Mesenchymal stem cell (in vitro differentiated cells and primary cell): Measurements from ENCODE around the gene CCDC171.
A peak's percentile ranks its signal among the peaks of the same experiment; 100 is the strongest.

Experiments used
- DNase-seq: peaks from one replicate; pipeline ENCODE4 v3.0.0-alpha.2; 2013
- H2AFZ ChIP-seq: one replicate; pipeline ENCODE4 v1.6.1; 2013; ENCODE audit warnings: low read depth, mild to moderate bottlenecking, control low read depth, inconsistent platforms, low read length, moderate library complexity
- H2AK5ac ChIP-seq: 2 replicates; pipeline ENCODE4 v1.6.1; 2013; ENCODE audit warnings: low read length, moderate library complexity, mild to moderate bottlenecking, inconsistent platforms; ENCODE audit not compliant: severe bottlenecking
- H2BK120ac ChIP-seq: one replicate; pipeline ENCODE4 v1.6.1; 2013; ENCODE audit warnings: low read depth, mild to moderate bottlenecking, inconsistent platforms, low read length, moderate library complexity
- H2BK12ac ChIP-seq, 2 experiments: one replicate each; pipeline ENCODE4 v1.6.1; 2013; ENCODE audit warnings: inconsistent platforms in 2 of 2, low read length in 2 of 2, mild to moderate bottlenecking in 2 of 2, moderate library complexity in 2 of 2, control low read depth in 1 of 2
- H2BK15ac ChIP-seq: one replicate; pipeline ENCODE4 v1.6.1; 2013; ENCODE audit warnings: mild to moderate bottlenecking, low read depth, inconsistent platforms; ENCODE audit not compliant: poor library complexity, severe bottlenecking
- H2BK5ac ChIP-seq: 2 replicates; pipeline ENCODE4 v1.6.1; 2013; ENCODE audit warnings: low read depth, mild to moderate bottlenecking, low read length, control low read depth, inconsistent platforms; ENCODE audit not compliant: poor library complexity, severe bottlenecking
- H3K14ac ChIP-seq, 2 experiments: one replicate each; pipeline ENCODE4 v1.6.1; 2013; ENCODE audit warnings: inconsistent platforms in 2 of 2, low read length in 2 of 2, control low read depth in 1 of 2, mild to moderate bottlenecking in 1 of 2, moderate library complexity in 1 of 2
- H3K18ac ChIP-seq, 2 experiments: one replicate each; pipeline ENCODE4 v1.6.1; 2013; ENCODE audit warnings: inconsistent platforms in 2 of 2, low read length in 2 of 2, control low read depth in 1 of 2, low read depth in 1 of 2, mild to moderate bottlenecking in 1 of 2
- H3K23ac ChIP-seq, 2 experiments: one replicate each; pipeline ENCODE4 v1.6.1; 2013; ENCODE audit warnings: inconsistent platforms in 2 of 2, low read length in 2 of 2, mild to moderate bottlenecking in 2 of 2, moderate library complexity in 2 of 2, control low read depth in 1 of 2
- H3K27ac ChIP-seq: 2 replicates; pipeline ENCODE4 v1.5.1; 2013; ENCODE audit warnings: mild to moderate bottlenecking, moderate library complexity, low read length, control low read depth, inconsistent platforms; ENCODE audit not compliant: poor library complexity, severe bottlenecking
- H3K27me3 ChIP-seq, 2 experiments: 2 replicates each; pipeline versions ENCODE4 v1.6.1 to v1.7.0; 2013; ENCODE audit warnings: low read length in 2 of 2, mild to moderate bottlenecking in 2 of 2, moderate library complexity in 2 of 2, control low read depth in 1 of 2, inconsistent platforms in 1 of 2; ENCODE audit not compliant: control insufficient read depth in 1 of 2, insufficient read depth in 1 of 2
- H3K36me3 ChIP-seq, 2 experiments: 2 replicates each; pipeline versions ENCODE4 v1.6.1 to v1.7.0; 2013; ENCODE audit warnings: low read length in 2 of 2, control low read depth in 1 of 2, inconsistent platforms in 1 of 2, low read depth in 1 of 2, mild to moderate bottlenecking in 1 of 2; ENCODE audit not compliant: insufficient read depth in 2 of 2, control insufficient read depth in 1 of 2
- H3K4ac ChIP-seq, 2 experiments: one replicate each; pipeline ENCODE4 v1.6.1; 2013; ENCODE audit warnings: inconsistent platforms in 2 of 2, low read length in 2 of 2, mild to moderate bottlenecking in 2 of 2, moderate library complexity in 2 of 2, control low read depth in 1 of 2, low read depth in 1 of 2
- H3K4me1 ChIP-seq: 2 replicates; pipeline ENCODE4 v1.6.1; 2013; ENCODE audit warnings: low read depth, low read length, control low read depth; ENCODE audit not compliant: control insufficient read depth, insufficient read depth
- H3K4me2 ChIP-seq: 2 replicates; pipeline ENCODE4 v1.6.1; 2013; ENCODE audit warnings: low read length, mild to moderate bottlenecking, inconsistent platforms; ENCODE audit not compliant: poor library complexity, severe bottlenecking
- H3K4me3 ChIP-seq, 2 experiments: 2 replicates each; pipeline versions ENCODE4 v1.5.1 to v1.7.0; 2013; ENCODE audit warnings: low read length in 2 of 2, mild to moderate bottlenecking in 2 of 2, control low read depth in 1 of 2, low read depth in 1 of 2; ENCODE audit not compliant: insufficient read depth in 1 of 2
- H3K79me1 ChIP-seq: replicated peaks from 2 replicates; pipeline ENCODE4 v1.6.1; 2013; ENCODE audit warnings: mild to moderate bottlenecking, control low read depth, low read length, inconsistent platforms; ENCODE audit not compliant: poor library complexity, severe bottlenecking
- H3K9ac ChIP-seq: 2 replicates; pipeline ENCODE4 v1.7.0; 2013; ENCODE audit warnings: mild to moderate bottlenecking, low read length, moderate library complexity
- H3K9me3 ChIP-seq: 2 replicates; pipeline ENCODE4 v1.7.0; 2013; ENCODE audit warnings: mild to moderate bottlenecking, low read length; ENCODE audit not compliant: control insufficient read depth
- H4K8ac ChIP-seq: one replicate; pipeline ENCODE4 v1.6.1; 2013; ENCODE audit warnings: inconsistent platforms, mild to moderate bottlenecking, low read length, moderate library complexity
- H4K91ac ChIP-seq: one replicate; pipeline ENCODE4 v1.6.1; 2013; ENCODE audit warnings: mild to moderate bottlenecking, low read length, inconsistent platforms
- WGBS: methylation state at CpG from one replicate; pipeline ENCODE4 v1.1.7; 2013; ENCODE audit warnings: mixed read lengths; 5-methylcytosine and 5-hydroxymethylcytosine counted together

CCDC171 gene

GRCh38 chr9:15717290-15717967 is 164.6 kb downstream of the CCDC171 start:
- Histone ChIP-seq H3K14ac (no peak overlapping the region), H3K18ac (no peak overlapping the region), H4K91ac (no peak overlapping the region), H3K27me3 (no peaks in the 10 kb centered on the region), H3K27ac (no peak overlapping the region), H2BK12ac (no peak overlapping the region), H3K4me3 (no peak overlapping the region), H3K79me1 (no peaks in the 10 kb centered on the region), H3K9me3 (no peaks in the 10 kb centered on the region), H3K4me1 (no peaks in the 10 kb centered on the region), H3K9ac (no peak overlapping the region), H3K36me3 (no peaks in the 10 kb centered on the region), H2AK5ac (no peak overlapping the region), H2AFZ (no peak overlapping the region), H3K4me2 (no peak overlapping the region), H2BK15ac (no peak overlapping the region), H3K4ac (no peak overlapping the region), H3K23ac (no peak overlapping the region), H2BK120ac (no peak overlapping the region), H2BK5ac (no peak overlapping the region), H4K8ac (no peak overlapping the region)
- no peak for DNase-seq
- 97% methylated on average over 5 of the region's 5 CpGs for WGBS

- Histone ChIP-seq H3K4ac (no peak overlapping the region), H3K4me3 (no peak overlapping the region), H4K8ac (no peak overlapping the region), H3K27ac (no peak overlapping the region), H3K4me1 (peaks cover 3% of the 10 kb centered on the region), H4K91ac (no peak overlapping the region), H2BK5ac (no peak overlapping the region), H2AFZ (no peak overlapping the region), H2AK5ac (no peak overlapping the region), H2BK12ac (no peak overlapping the region), H3K27me3 (no peaks in the 10 kb centered on the region), H3K23ac (no peak overlapping the region), H3K4me2 (no peak overlapping the region), H2BK15ac (no peak overlapping the region), H3K79me1 (no peaks in the 10 kb centered on the region), H3K9me3 (no peaks in the 10 kb centered on the region), H3K36me3 (no peaks in the 10 kb centered on the region), H3K9ac (no peak overlapping the region), H3K18ac (no peak overlapping the region), H2BK120ac (no peak overlapping the region), H3K14ac (no peak overlapping the region)
- DNase-seq, result no peak
- 70% methylated on average over 1 of the region's 1 CpG for WGBS
These were observed 165.6 kb downstream of the CCDC171 start for GRCh38 chr9:15718423-15718822.

GRCh38 chr9:15720861-15721260 is 168.0 kb downstream of the CCDC171 start:
- no peak overlapping the region for H4K8ac ChIP-seq
- H3K18ac ChIP-seq, result no peak overlapping the region
- H3K9ac ChIP-seq, result no peak overlapping the region

GRCh38 chr9:15722888-15723287 is 170.0 kb downstream of the CCDC171 start:
- Histone ChIP-seq H3K4me1 (peaks cover 3% of the 10 kb centered on the region), H3K14ac (no peak overlapping the region), H3K27ac (peak overlapping the region; percentile 58), H3K23ac (no peak overlapping the region), H2BK5ac (peak overlapping the region; percentile 15), H2AK5ac (no peak overlapping the region), H3K18ac (no peak overlapping the region), H3K4me3 (no peak overlapping the region), H3K27me3 (no peaks in the 10 kb centered on the region), H3K9me3 (no peaks in the 10 kb centered on the region), H2AFZ (no peak overlapping the region), H2BK15ac (no peak overlapping the region), H3K79me1 (no peaks in the 10 kb centered on the region), H3K36me3 (no peaks in the 10 kb centered on the region), H3K9ac (no peak overlapping the region), H4K91ac (no peak overlapping the region), H2BK120ac (no peak overlapping the region), H3K4ac (no peak overlapping the region), H4K8ac (peak overlapping the region; percentile 24), H2BK12ac (no peak overlapping the region), H3K4me2 (peak overlapping the region; percentile 17)
- WGBS, result 62% methylated on average over 5 of the region's 5 CpGs
- no peak for DNase-seq

More at GRCh38 chr9:15720861-15721260, 168.0 kb downstream of the CCDC171 start:
- Histone ChIP-seq H3K4ac (no peak overlapping the region), H3K79me1 (no peaks in the 10 kb centered on the region), H2BK120ac (no peak overlapping the region), H3K9me3 (no peaks in the 10 kb centered on the region), H3K27ac (no peak overlapping the region), H3K4me1 (peaks cover 3% of the 10 kb centered on the region), H3K4me2 (no peak overlapping the region), H2BK5ac (no peak overlapping the region), H3K36me3 (no peaks in the 10 kb centered on the region), H2BK12ac (no peak overlapping the region), H2BK15ac (no peak overlapping the region), H3K14ac (no peak overlapping the region), H3K27me3 (no peaks in the 10 kb centered on the region), H2AFZ (no peak overlapping the region), H3K23ac (no peak overlapping the region), H3K4me3 (no peak overlapping the region), H4K91ac (no peak overlapping the region), H2AK5ac (no peak overlapping the region)
- DNase-seq, result no peak
- WGBS, result no CpG with 5 or more reads among the region's 1 CpG
